Measurements from ENCODE around the gene C4BPB. TPM values are rescaled to one million over a fixed set of nuclear protein-coding genes. Genes with fewer than 3 reads are reported as not detected.

Gene C4BPB
- total RNA-seq, 1 donor from 2014 or later, result not detected

GRCh38 chr1:207081806-207082205 lies 6.9 kb upstream of the C4BPB start:
- no peak for DNase-seq (ENCODE audit: low read depth)
- Histone ChIP-seq H3K4me3 (ENCODE audit: low read depth, low read length) (no peak overlapping the region), H3K27me3 (ENCODE audit: control insufficient read depth, insufficient read depth, low read length) (no peaks in the 10 kb centered on the region), H3K36me3 (ENCODE audit: control insufficient read depth, insufficient read depth, low read length) (no peaks in the 10 kb centered on the region)
- TF ChIP-seq CTCF (IDR thresholded peaks at IDR 0.05; ENCODE audit: insufficient read depth, low read length, poor library complexity, severe bottlenecking), result no peak

GRCh38 chr1:207084232-207084631 lies 4.4 kb upstream of the C4BPB start:
- Histone ChIP-seq H3K4me3 (ENCODE audit: low read depth, low read length) (no peak overlapping the region), H3K36me3 (ENCODE audit: control insufficient read depth, insufficient read depth, low read length) (no peaks in the 10 kb centered on the region), H3K27me3 (ENCODE audit: control insufficient read depth, insufficient read depth, low read length) (no peaks in the 10 kb centered on the region)
- DNase-seq (ENCODE audit: low read depth), result no peak
- no peak for TF ChIP-seq CTCF (IDR thresholded peaks at IDR 0.05; ENCODE audit: insufficient read depth, low read length, poor library complexity, severe bottlenecking)

- TF ChIP-seq CTCF (IDR thresholded peaks at IDR 0.05; ENCODE audit: insufficient read depth, low read length, poor library complexity, severe bottlenecking), result peak; percentile 65
- no peaks in the 10 kb centered on the region for H3K27me3 ChIP-seq (ENCODE audit: control insufficient read depth, insufficient read depth, low read length)
- H3K36me3 ChIP-seq (ENCODE audit: control insufficient read depth, insufficient read depth, low read length), result no peaks in the 10 kb centered on the region
- no peak for DNase-seq (ENCODE audit: low read depth)
- no peak overlapping the region for H3K4me3 ChIP-seq (ENCODE audit: low read depth, low read length)
Observed at GRCh38 chr1:207084701-207085180, 3.9 kb upstream of the C4BPB start.

GRCh38 chr1:207085887-207086286 lies 2.8 kb upstream of the C4BPB start:
- Histone ChIP-seq H3K4me3 (ENCODE audit: low read depth, low read length) (no peak overlapping the region), H3K36me3 (ENCODE audit: control insufficient read depth, insufficient read depth, low read length) (no peaks in the 10 kb centered on the region), H3K27me3 (ENCODE audit: control insufficient read depth, insufficient read depth, low read length) (no peaks in the 10 kb centered on the region)
- no peak for DNase-seq (ENCODE audit: low read depth)
- no peak for TF ChIP-seq CTCF (IDR thresholded peaks at IDR 0.05; ENCODE audit: insufficient read depth, low read length, poor library complexity, severe bottlenecking)

- Histone ChIP-seq H3K4me3 (ENCODE audit: low read depth, low read length) (no peak overlapping the region), H3K27me3 (ENCODE audit: control insufficient read depth, insufficient read depth, low read length) (no peaks in the 10 kb centered on the region), H3K36me3 (ENCODE audit: control insufficient read depth, insufficient read depth, low read length) (no peaks in the 10 kb centered on the region)
- TF ChIP-seq CTCF (IDR thresholded peaks at IDR 0.05; ENCODE audit: insufficient read depth, low read length, poor library complexity, severe bottlenecking), result no peak
- no peak for DNase-seq (ENCODE audit: low read depth)
Observed at GRCh38 chr1:207088161-207088560, 499 bp upstream of the C4BPB start.

- DNase-seq (ENCODE audit: low read depth), result no peak
- Histone ChIP-seq H3K36me3 (ENCODE audit: control insufficient read depth, insufficient read depth, low read length) (no peaks in the 10 kb centered on the region), H3K27me3 (ENCODE audit: control insufficient read depth, insufficient read depth, low read length) (no peaks in the 10 kb centered on the region), H3K4me3 (ENCODE audit: low read depth, low read length) (no peak overlapping the region)
- TF ChIP-seq CTCF (IDR thresholded peaks at IDR 0.05; ENCODE audit: insufficient read depth, low read length, poor library complexity, severe bottlenecking), result no peak
Observed at GRCh38 chr1:207089627-207090355, 1.1 kb downstream of the C4BPB start.
